ENCODE data around the gene PRKCB.

GRCh38 chr16:24007391-24007790, 171.6 kb downstream of the PRKCB start:
- no peak for TF ChIP-seq CTCF (IDR thresholded peaks at IDR 0.05)
- TF ChIP-seq POLR2A (IDR thresholded peaks at IDR 0.05), result no peak
